Uterus (tissue), 2 donors: ENCODE results near the gene MAPRE2.

Source experiments
- CTCF ChIP-seq, 4 experiments: fragments of 200-600 bp in 2 of 4; fragments of 450-650 bp in 2 of 4; sonication (generic) in 2 of 4; IDR thresholded peaks; one replicate each; pipeline ENCODE4 v1.5.1; 2016 to 2019; ENCODE audit warnings: antibody characterized with exemption in 4 of 4, mild to moderate bottlenecking in 2 of 4, moderate library complexity in 1 of 4
- POLR2A ChIP-seq, 2 donors: fragments of 450-650 bp; IDR thresholded peaks; one replicate each; pipeline ENCODE4 v1.6.1; 2016; ENCODE audit warnings: antibody characterized with exemption in 2 of 2, mild to moderate bottlenecking in 1 of 2, moderate library complexity in 1 of 2

GRCh38 chr18:35110554-35111485 lies 69.6 kb downstream of the MAPRE2 start:
- TF ChIP-seq POLR2A (IDR thresholded peaks at IDR 0.05) (no peak), CTCF (IDR thresholded peaks at IDR 0.05) (no peak)
